Osteocyte (in vitro differentiated cells): ENCODE measurements around the gene GSC2. TPM values are rescaled to one million over a fixed set of nuclear protein-coding genes. Genes with fewer than 3 reads are reported as not detected.

Source experiments
- DNase-seq: peaks from one replicate; pipeline ENCODE4 v3.0.0; 2021; ENCODE audit warnings: mixed read lengths; ENCODE audit not compliant: unreplicated experiment; ENCODE audit errors: extremely low spot score
- H3K27ac Mint-ChIP-seq: one replicate; pipeline ENCODE4 v1.8.0; 2021; ENCODE audit warnings: mild to moderate bottlenecking, mixed read lengths; ENCODE audit not compliant: unreplicated experiment
- H3K27me3 Mint-ChIP-seq: one replicate; pipeline ENCODE4 v1.8.0; 2021; ENCODE audit warnings: mixed read lengths; ENCODE audit not compliant: unreplicated experiment
- H3K36me3 Mint-ChIP-seq: one replicate; pipeline ENCODE4 v1.8.0; 2021; ENCODE audit warnings: mixed read lengths; ENCODE audit not compliant: unreplicated experiment
- H3K4me1 Mint-ChIP-seq: one replicate; pipeline ENCODE4 v1.8.0; 2021; ENCODE audit warnings: mixed read lengths; ENCODE audit not compliant: unreplicated experiment
- H3K4me3 Mint-ChIP-seq: one replicate; pipeline ENCODE4 v1.8.0; 2021; ENCODE audit warnings: mild to moderate bottlenecking, moderate library complexity, mixed read lengths; ENCODE audit not compliant: unreplicated experiment
- H3K9me3 Mint-ChIP-seq: one replicate; pipeline ENCODE4 v1.8.0; 2021; ENCODE audit warnings: mixed read lengths; ENCODE audit not compliant: unreplicated experiment
- CTCF ChIP-seq: fragments of 200-600 bp; sonication (generic); IDR thresholded peaks from 2 replicates; pipeline ENCODE4 v1.5.0; 2021; ENCODE audit warnings: antibody characterized with exemption, mild to moderate bottlenecking, moderate library complexity
- total RNA-seq: library from RNA; stranded (reverse); gene quantifications from 2 replicates; pipeline ENCODE4 v1.2.1, GENCODE V29; 2021

GSC2 gene
- total RNA-seq, 1 donor from 2014 or later = not detected

GRCh38 chr22:19127329-19128008 is 22.6 kb downstream of the GSC2 start:
- H3K27ac Mint-ChIP-seq = no peak overlapping the region
- H3K27me3 Mint-ChIP-seq = no peaks in the 10 kb centered on the region
- no peak for TF ChIP-seq CTCF
- no peaks in the 10 kb centered on the region for H3K9me3 Mint-ChIP-seq
- no peak for DNase-seq
- H3K4me1 Mint-ChIP-seq = peaks cover 6% of the 10 kb centered on the region
- peaks cover 5% of the 10 kb centered on the region for H3K36me3 Mint-ChIP-seq
- H3K4me3 Mint-ChIP-seq = no peak overlapping the region

- no peak overlapping the region for H3K27ac Mint-ChIP-seq
- no peak overlapping the region for H3K4me3 Mint-ChIP-seq
- DNase-seq = no peak
- H3K9me3 Mint-ChIP-seq = no peaks in the 10 kb centered on the region
- H3K27me3 Mint-ChIP-seq = no peaks in the 10 kb centered on the region
- H3K4me1 Mint-ChIP-seq = peaks cover 7% of the 10 kb centered on the region
- H3K36me3 Mint-ChIP-seq = peaks cover under 1% of the 10 kb centered on the region
- TF ChIP-seq CTCF = no peak
Measured at GRCh38 chr22:19126309-19127273, 23.5 kb downstream of the GSC2 start.

- no peak overlapping the region for H3K4me3 Mint-ChIP-seq
- DNase-seq = no peak
Measured at GRCh38 chr22:19125474-19126308, 24.4 kb downstream of the GSC2 start.

GRCh38 chr22:19125011-19125410 is 25.1 kb downstream of the GSC2 start:
- no peak for TF ChIP-seq CTCF
- no peak overlapping the region for H3K4me3 Mint-ChIP-seq
- no peak for DNase-seq
- H3K27me3 Mint-ChIP-seq = no peaks in the 10 kb centered on the region
- H3K27ac Mint-ChIP-seq = no peak overlapping the region
- H3K4me1 Mint-ChIP-seq = peaks cover 23% of the 10 kb centered on the region
- H3K9me3 Mint-ChIP-seq = no peaks in the 10 kb centered on the region
- no peaks in the 10 kb centered on the region for H3K36me3 Mint-ChIP-seq

More at GRCh38 chr22:19125474-19126308, 24.4 kb downstream of the GSC2 start:
- Mint-ChIP-seq H3K9me3 (no peaks in the 10 kb centered on the region), H3K27ac (no peak overlapping the region), H3K36me3 (no peaks in the 10 kb centered on the region), H3K4me1 (peaks cover 16% of the 10 kb centered on the region), H3K27me3 (no peaks in the 10 kb centered on the region)
- no peak for TF ChIP-seq CTCF
